Left lung (tissue), 10 donors: Measurements from ENCODE around the gene POFUT2. TPM values are rescaled to one million over a fixed set of nuclear protein-coding genes. Genes with fewer than 3 reads are reported as not detected.

Source experiments
- ATAC-seq: fragments of 200-7000 bp; cut with Tn5 transposase; one replicate; pipeline ENCODE4 v1.9.1; 2020; ENCODE audit warnings: moderate library complexity
- DNase-seq, 4 donors: peaks; one replicate each; pipeline ENCODE4 v3.0.0-alpha.2; 2013 to 2020
- H3K27ac ChIP-seq, 2 donors: fragments of 200-600 bp; sonication (generic) in 1 of 2; one replicate each; pipeline versions ENCODE4 v1.5.0 to v1.8.0; 2020 to 2021
- H3K27me3 ChIP-seq, 2 donors: fragments of 200-600 bp; sonication (generic) in 1 of 2; one replicate each; pipeline versions ENCODE4 v1.5.0 to v1.8.0; 2020 to 2021
- H3K36me3 ChIP-seq, 2 donors: fragments of 200-600 bp; sonication (generic) in 1 of 2; one replicate each; pipeline versions ENCODE4 v1.5.0 to v1.8.0; 2020 to 2021
- H3K4me1 ChIP-seq, 2 donors: fragments of 200-600 bp; one replicate each; pipeline ENCODE4 v1.8.0; 2021
- H3K4me3 ChIP-seq, 2 donors: fragments of 200-600 bp; sonication (generic) in 1 of 2; one replicate each; pipeline versions ENCODE4 v1.5.0 to v1.8.0; 2020 to 2021; ENCODE audit warnings: mild to moderate bottlenecking in 1 of 2
- H3K9me3 ChIP-seq, 2 donors: fragments of 200-600 bp; sonication (generic) in 1 of 2; one replicate each; pipeline versions ENCODE4 v1.5.0 to v1.8.0; 2020 to 2021
- CTCF ChIP-seq, 2 donors: fragments of 200-600 bp; sonication (generic) in 1 of 2; IDR thresholded peaks; one replicate each; pipeline versions ENCODE4 v1.5.0 to v1.8.0; 2021; ENCODE audit warnings: antibody characterized with exemption in 2 of 2
- intact Hi-C, 2 donors: fragments of 100-400 bp; cut with DNase I; formaldehyde crosslinking; loops; one replicate each; pipeline versions ENCODE4 v1.11.2 to v1.14.2; 2022
- polyA plus RNA-seq, 6 donors: library from polyadenylated mRNA; unstranded; fragments of 120-200 nt; gene quantifications; one replicate each; pipeline ENCODE4 v1.2.1, GENCODE V29; 2013; ENCODE audit not compliant: insufficient read length in 6 of 6
- total RNA-seq, 2 donors: library from RNA; stranded (reverse); fragmentation: NEBNext Ultra II Directional; extraction: Animal tissue kit (Norgen Biotek cat#: 25700); gene quantifications; one replicate each; pipeline ENCODE4 v1.2.1, GENCODE V29; 2021
- donor health status: DM: no; HTN: yes; CAD: no.
- donor health status: DM: no; HTN: no; CAD: no.

The POFUT2 gene
- total and polyA plus RNA-seq, 8 donors: 30.4 to 44.2 (median 34.2) TPM

GRCh38 chr21:45313015-45313414 is 25.3 kb upstream of the POFUT2 start:
- H3K4me3 ChIP-seq: no peak overlapping the region
- ATAC-seq (no peak), DNase-seq (peak in 1 of 4 donors; percentile 24)
- no peaks in the 10 kb centered on the region for H3K36me3 ChIP-seq
- H3K27me3 ChIP-seq: no peaks in the 10 kb centered on the region
- peaks cover 10 to 41% of the 10 kb centered on the region in 2 donors for H3K4me1 ChIP-seq
- H3K9me3 ChIP-seq: no peaks in the 10 kb centered on the region
- no peak for TF ChIP-seq CTCF (IDR thresholded peaks at IDR 0.05)
- H3K27ac ChIP-seq: no peak overlapping the region
- intact Hi-C loops: no loop called here

- intact Hi-C loops: no loop called here
- H3K4me1 ChIP-seq: peaks cover 13 to 42% of the 10 kb centered on the region in 2 donors
- no peak for ATAC-seq
- H3K27ac ChIP-seq: no peak overlapping the region
- no peaks in the 10 kb centered on the region for H3K27me3 ChIP-seq
- H3K4me3 ChIP-seq: no peak overlapping the region
- no peak for TF ChIP-seq CTCF (IDR thresholded peaks at IDR 0.05)
- no peaks in the 10 kb centered on the region for H3K9me3 ChIP-seq
- no peaks in the 10 kb centered on the region for H3K36me3 ChIP-seq
- no peak for DNase-seq
Measured at GRCh38 chr21:45312296-45312695, 24.6 kb upstream of the POFUT2 start.

- Histone ChIP-seq H3K9me3 (no peaks in the 10 kb centered on the region), H3K4me3 (no peak overlapping the region), H3K4me1 (peaks cover 24 to 38% of the 10 kb centered on the region in 2 donors), H3K27me3 (no peaks in the 10 kb centered on the region), H3K36me3 (no peaks in the 10 kb centered on the region), H3K27ac (peak overlapping the region in 1 of 2 donors; percentile 76)
- intact Hi-C loops: no loop called here
- no peak for ATAC-seq
- no peak for TF ChIP-seq CTCF (IDR thresholded peaks at IDR 0.05)
- peak in 2 of 4 donors; percentile 24 to 66 for DNase-seq
Measured at GRCh38 chr21:45310459-45310858, 22.8 kb upstream of the POFUT2 start.

GRCh38 chr21:45309987-45310381 is 22.3 kb upstream of the POFUT2 start:
- ATAC-seq (no peak), DNase-seq (peak in 1 of 4 donors; percentile 4)
- H3K9me3 ChIP-seq: no peaks in the 10 kb centered on the region
- H3K4me3 ChIP-seq: no peak overlapping the region
- no peaks in the 10 kb centered on the region for H3K27me3 ChIP-seq
- H3K4me1 ChIP-seq: peaks cover 24 to 38% of the 10 kb centered on the region in 2 donors
- TF ChIP-seq CTCF (IDR thresholded peaks at IDR 0.05): no peak
- H3K27ac ChIP-seq: peak overlapping the region in 1 of 2 donors; percentile 76
- intact Hi-C loops: no loop called here
- no peaks in the 10 kb centered on the region for H3K36me3 ChIP-seq

- Histone ChIP-seq H3K9me3 (no peaks in the 10 kb centered on the region), H3K36me3 (no peaks in the 10 kb centered on the region), H3K27me3 (no peaks in the 10 kb centered on the region), H3K27ac (peak overlapping the region; percentile 76), H3K4me1 (peaks cover 24 to 38% of the 10 kb centered on the region in 2 donors), H3K4me3 (no peak overlapping the region)
- ATAC-seq (peak; percentile 70), DNase-seq (peak in 3 of 4 donors; percentile 60 to 88 (median 63))
- peak; percentile 55 to 69 for TF ChIP-seq CTCF (IDR thresholded peaks at IDR 0.05)
- intact Hi-C loops: no loop called here
Measured at GRCh38 chr21:45309069-45309986, 21.6 kb upstream of the POFUT2 start.
